Astrocyte (in vitro differentiated cells and primary cell): ENCODE results near the gene KLRB1.
A peak's percentile ranks its signal among the peaks of the same experiment; 100 is the strongest.

Source experiments
- EZH2 ChIP-seq: IDR thresholded peaks from 2 replicates; pipeline ENCODE4 v1.6.1; 2012; ENCODE audit warnings: mild to moderate bottlenecking, low read length, inconsistent platforms; ENCODE audit not compliant: insufficient read depth
- TF ChIP-seq, protein P1 (sequence below): IDR thresholded peaks from 2 replicates; pipeline ENCODE4 v1.5.1; 2011; ENCODE audit warnings: low read depth, mild to moderate bottlenecking, inconsistent platforms, low read length, moderate library complexity; ENCODE audit not compliant: insufficient read depth

GRCh38 chr12:9634177-9634803 is 26.6 kb upstream of the KLRB1 start:
- TF ChIP-seq, protein P1, sequence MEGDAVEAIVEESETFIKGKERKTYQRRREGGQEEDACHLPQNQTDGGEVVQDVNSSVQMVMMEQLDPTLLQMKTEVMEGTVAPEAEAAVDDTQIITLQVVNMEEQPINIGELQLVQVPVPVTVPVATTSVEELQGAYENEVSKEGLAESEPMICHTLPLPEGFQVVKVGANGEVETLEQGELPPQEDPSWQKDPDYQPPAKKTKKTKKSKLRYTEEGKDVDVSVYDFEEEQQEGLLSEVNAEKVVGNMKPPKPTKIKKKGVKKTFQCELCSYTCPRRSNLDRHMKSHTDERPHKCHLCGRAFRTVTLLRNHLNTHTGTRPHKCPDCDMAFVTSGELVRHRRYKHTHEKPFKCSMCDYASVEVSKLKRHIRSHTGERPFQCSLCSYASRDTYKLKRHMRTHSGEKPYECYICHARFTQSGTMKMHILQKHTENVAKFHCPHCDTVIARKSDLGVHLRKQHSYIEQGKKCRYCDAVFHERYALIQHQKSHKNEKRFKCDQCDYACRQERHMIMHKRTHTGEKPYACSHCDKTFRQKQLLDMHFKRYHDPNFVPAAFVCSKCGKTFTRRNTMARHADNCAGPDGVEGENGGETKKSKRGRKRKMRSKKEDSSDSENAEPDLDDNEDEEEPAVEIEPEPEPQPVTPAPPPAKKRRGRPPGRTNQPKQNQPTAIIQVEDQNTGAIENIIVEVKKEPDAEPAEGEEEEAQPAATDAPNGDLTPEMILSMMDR = peak; percentile 81
- TF ChIP-seq EZH2 = no peak
